Heart left ventricle (tissue), 16 donors: ENCODE results near the gene LYST. TPM values are rescaled to one million over a fixed set of nuclear protein-coding genes. Genes with fewer than 3 reads are reported as not detected.
"Not testable (repeated sequence)": the region's sequence is repeated elsewhere in the genome, so short reads cannot be mapped to it uniquely, and the experiment has no call there.

Experiments used
- ATAC-seq, 4 donors: fragments of 200-7000 bp; cut with Tn5 transposase; one replicate each; pipeline ENCODE4 v1.9.1; 2020 to 2022; ENCODE audit warnings: moderate library complexity in 4 of 4, mild to moderate bottlenecking in 3 of 4, moderate number of reproducible peaks in 1 of 4
- DNase-seq, 5 donors: peaks; one replicate each; pipeline ENCODE4 v3.0.0-alpha.2; 2020
- H3K27ac ChIP-seq, 12 donors: fragments of 200-600 bp; sonication (generic) in 4 of 12; one replicate each; pipeline versions ENCODE4 v1.5.0 to v1.8.0; 2016 to 2022; ENCODE audit warnings: mild to moderate bottlenecking in 2 of 12
- H3K27me3 ChIP-seq, 9 donors: fragments of 200-600 bp; sonication (generic) in 2 of 9; one replicate each; pipeline versions ENCODE4 v1.5.1 to v1.8.0; 2016 to 2022; ENCODE audit warnings: mild to moderate bottlenecking in 3 of 9
- H3K36me3 ChIP-seq, 9 donors: fragments of 200-600 bp; sonication (generic) in 2 of 9; one replicate each; pipeline versions ENCODE4 v1.5.0 to v1.8.0; 2018 to 2022; ENCODE audit warnings: mild to moderate bottlenecking in 2 of 9
- H3K4me1 ChIP-seq, 12 donors: fragments of 200-600 bp; sonication (generic) in 4 of 12; one replicate each; pipeline versions ENCODE4 v1.5.0 to v1.8.0; 2016 to 2022; ENCODE audit warnings: mild to moderate bottlenecking in 3 of 12
- H3K4me3 ChIP-seq, 12 donors: fragments of 200-600 bp; sonication (generic) in 4 of 12; one replicate each; pipeline versions ENCODE4 v1.5.0 to v1.8.0; 2017 to 2022; ENCODE audit warnings: mild to moderate bottlenecking in 9 of 12, moderate library complexity in 4 of 12
- H3K9me3 ChIP-seq, 12 donors: fragments of 200-600 bp; sonication (generic) in 4 of 12; one replicate each; pipeline versions ENCODE4 v1.5.0 to v1.8.0; 2016 to 2022; ENCODE audit warnings: mild to moderate bottlenecking in 1 of 12
- CTCF ChIP-seq, 12 donors: fragments of 200-600 bp; sonication (generic) in 4 of 12; IDR thresholded peaks; one replicate each; pipeline versions ENCODE4 v1.5.0 to v1.8.0; 2018 to 2022; ENCODE audit warnings: antibody characterized with exemption in 12 of 12, mild to moderate bottlenecking in 5 of 12
- POLR2A ChIP-seq, 2 donors: fragments of 450-650 bp; IDR thresholded peaks; one replicate each; pipeline ENCODE4 v1.6.1; 2017; ENCODE audit warnings: antibody characterized with exemption in 2 of 2, mild to moderate bottlenecking in 2 of 2, moderate library complexity in 2 of 2
- WGBS, 4 donors: extraction: QIAGEN DNeasy Blood & Tissue Kit in 2 of 4; methylation state at CpG; one replicate each; pipeline versions ENCODE4 v1.1.5 to v1.1.7; 2013 to 2018; 5-methylcytosine and 5-hydroxymethylcytosine counted together
- intact Hi-C, 10 donors: fragments of 100-400 bp; cut with DNase I; formaldehyde crosslinking; loops; one replicate each; pipeline versions ENCODE4 v1.11.1 to v1.14.2; 2022
- polyA plus RNA-seq, 2 donors: library from polyadenylated mRNA; stranded (reverse); fragments of 200-250 nt; gene quantifications; one replicate each; pipeline ENCODE4 v1.2.3, GENCODE V29; 2013
- total RNA-seq, 9 donors: library from RNA; depleted of rRNA in 2 of 9; stranded (reverse); fragments of >200 nt in 2 of 9; fragmentation: NEBNext Ultra II Directional in 3 of 9; extraction: Animal tissue kit (Norgen Biotek cat#: 25700) in 3 of 9; gene quantifications; one replicate each; pipeline versions ENCODE4 v1.1.0 to v1.2.4, GENCODE V29; 2016 to 2023
- donor health status: ischemic (EF 13 %, LVEDD 7.1; RV severe dilation, severe dysfunction).
- donor health status: healthy with polysubstance abuse.
- donor health status: DM: no; HTN: yes; CAD: no.
- donor health status: DM: no; HTN: no; CAD: no.
- donor health status: ischemic (EF 25% LVEDD 6.9; RV normal size, moderate dysfunction).
- donor health status: ischemic (EF 25% LVEDD 5.7; RV mildly dilated, moderate dysfunction).
- donor health status: healthy.
- donor health status: DM: yes; HTN: yes; CAD: no.
- donor health status: ischemic (EF 35%, LVEDD 5.7; RV mildly dilated, moderate dysfunction).
- donor health status: nonischemic (EF 11% LVEDD 7.7; RV severe dilation, severe dysfunction).
- donor health status: DM: yes; HTN: yes; CAD: no.
- donor health status: PGD.
- donor health status: ischemic (EF 29% LVEDD 5.4; RV normal size, mild dysfunction).
- donor health status: nonischemic (EF 23%, LVEDD 6.1; RV moderate dilation, normal function).

Gene LYST
- total and polyA plus RNA-seq, 11 donors = 3.4 to 22.5 (median 11.2) TPM

DNA sequence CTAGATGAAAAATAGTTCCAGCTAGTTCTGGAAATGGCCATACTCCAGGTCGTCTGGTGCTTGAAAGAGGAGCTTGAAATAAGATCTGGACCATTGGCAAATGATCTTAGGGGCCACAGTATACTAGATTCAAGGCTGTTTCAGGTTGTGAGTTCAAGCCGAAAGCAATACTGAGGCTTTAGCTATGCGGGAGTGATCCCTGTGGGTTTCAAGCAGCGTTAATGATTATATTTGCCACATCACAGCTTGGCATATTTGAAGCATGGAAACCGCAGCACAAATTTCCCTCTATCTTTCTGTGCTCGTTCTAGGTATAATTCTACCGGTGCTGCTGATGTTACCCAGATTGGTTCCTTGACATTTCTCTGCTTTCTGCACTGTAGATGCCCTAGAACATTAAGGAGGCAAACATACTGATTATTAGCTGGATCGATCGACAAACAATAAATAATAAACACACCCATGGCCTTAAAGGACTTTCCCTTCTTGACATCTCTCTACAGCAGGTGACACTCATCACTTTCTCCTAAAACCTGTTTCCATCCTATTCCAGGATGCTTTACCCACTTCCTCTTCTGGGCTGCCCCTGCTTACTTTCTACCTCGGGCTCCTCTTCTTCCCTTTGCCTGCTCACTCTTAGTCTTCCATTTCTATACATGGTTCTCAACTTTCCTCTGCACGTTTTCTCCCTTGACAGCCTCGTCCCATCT, 40.6 kb upstream of the LYST start:
- Histone ChIP-seq H3K27ac (no peak overlapping the region), H3K27me3 (no peaks in the 10 kb centered on the region), H3K9me3 (no peaks in the 10 kb centered on the region), H3K4me1 (peaks cover 0 to 24% (median 0%) of the 10 kb centered on the region in 12 donors), H3K36me3 (no peaks in the 10 kb centered on the region), H3K4me3 (no peak overlapping the region)
- ATAC-seq (no peak), DNase-seq (no peak)
- WGBS, 4 donors = 81 to 83% (median 82%) methylated on average over 12 of the region's 12 CpGs
- intact Hi-C loops = no loop called here
- TF ChIP-seq CTCF (IDR thresholded peaks at IDR 0.05) (no peak), POLR2A (IDR thresholded peaks at IDR 0.05) (no peak)

DNA sequence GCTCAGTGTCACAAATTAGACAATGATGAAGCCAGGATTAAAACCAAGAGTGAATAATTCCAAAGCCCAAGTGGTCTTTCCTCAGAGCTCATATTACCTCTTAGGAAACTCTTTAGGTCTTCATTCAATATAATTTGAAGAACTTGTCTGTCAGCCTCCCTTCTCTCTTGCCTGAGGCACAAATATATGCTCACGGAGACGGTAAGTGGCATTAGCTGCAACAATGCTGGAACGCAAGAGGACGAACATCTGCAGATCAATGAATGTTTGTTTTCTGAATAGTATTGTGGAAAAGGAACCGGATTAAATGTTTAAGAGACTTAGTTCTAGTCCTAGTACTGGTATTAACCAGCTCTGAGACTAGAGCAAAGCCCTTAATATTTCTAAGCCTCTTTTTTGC, 39.7 kb upstream of the LYST start:
- 94 to 96% (median 95%) methylated on average over 5 of the region's 5 CpGs for WGBS, 4 donors
- DNase-seq = no peak
- no peak for ATAC-seq
- H3K27me3 ChIP-seq = no peaks in the 10 kb centered on the region
- intact Hi-C loops = no loop called here
- no peak for TF ChIP-seq POLR2A (IDR thresholded peaks at IDR 0.05)
- H3K36me3 ChIP-seq = no peaks in the 10 kb centered on the region
- H3K9me3 ChIP-seq = no peaks in the 10 kb centered on the region
- H3K4me3 ChIP-seq = no peak overlapping the region
- H3K27ac ChIP-seq = no peak overlapping the region
- H3K4me1 ChIP-seq = peaks cover 0 to 24% (median 0%) of the 10 kb centered on the region in 12 donors

- H3K36me3 ChIP-seq, H3K27me3 ChIP-seq, H3K4me3 ChIP-seq, H3K27ac ChIP-seq, intact Hi-C loops, ATAC-seq, DNase-seq, H3K9me3 ChIP-seq: not testable (repeated sequence)
- H3K4me1 ChIP-seq = peaks cover 0 to 13% (median 0%) of the 10 kb centered on the region in 12 donors
- WGBS, 4 donors = 74 to 99% (median 90%) methylated on average over 2 of the region's 2 CpGs
Measured at GRCh38 chr1:235903809-235904208, 37.1 kb upstream of the LYST start.

GRCh38 chr1:235902677-235903542, 36.2 kb upstream of the LYST start:
- H3K36me3 ChIP-seq = no peaks in the 10 kb centered on the region
- WGBS, 4 donors = 69 to 82% (median 72%) methylated on average over 7 of the region's 7 CpGs
- DNase-seq (no peak), ATAC-seq (peak in 1 of 4 donors; percentile 42)
- H3K4me3 ChIP-seq = no peak overlapping the region
- H3K4me1 ChIP-seq = peaks cover 0 to 8% (median 0%) of the 10 kb centered on the region in 12 donors
- no peak overlapping the region for H3K27ac ChIP-seq
- TF ChIP-seq POLR2A (IDR thresholded peaks at IDR 0.05) (no peak), CTCF (IDR thresholded peaks at IDR 0.05) (no peak)
- H3K27me3 ChIP-seq = no peaks in the 10 kb centered on the region
- intact Hi-C loops = no loop called here
- no peaks in the 10 kb centered on the region for H3K9me3 ChIP-seq

DNA sequence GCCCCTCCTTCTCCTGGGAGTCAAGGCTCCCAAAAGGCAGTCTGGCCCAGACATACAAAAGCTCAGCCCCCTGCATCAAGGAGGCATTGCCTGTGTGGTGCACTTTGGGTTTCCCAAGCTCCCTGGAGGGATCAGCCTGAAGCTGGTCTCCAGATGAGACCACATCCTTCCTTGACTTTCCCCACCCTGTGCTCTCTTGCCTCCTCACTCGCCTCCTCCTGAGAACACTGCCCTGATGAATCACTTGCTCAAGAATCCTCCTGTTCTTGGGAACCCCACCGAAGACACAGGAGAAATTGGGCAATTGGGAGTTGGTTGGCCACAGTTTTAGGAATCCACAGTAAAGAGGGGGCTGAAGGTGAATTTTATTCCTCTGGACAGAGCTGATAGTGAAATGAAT, 34.8 kb upstream of the LYST start:
- WGBS, 4 donors = 70 to 88% (median 81%) methylated on average over 2 of the region's 2 CpGs
- no peaks in the 10 kb centered on the region for H3K9me3 ChIP-seq
- no peaks in the 10 kb centered on the region for H3K36me3 ChIP-seq
- H3K27me3 ChIP-seq = no peaks in the 10 kb centered on the region
- no peak for TF ChIP-seq POLR2A (IDR thresholded peaks at IDR 0.05)
- no peak for TF ChIP-seq CTCF (IDR thresholded peaks at IDR 0.05)
- ATAC-seq (no peak), DNase-seq (no peak)
- peaks cover 0 to 8% (median 0%) of the 10 kb centered on the region in 12 donors for H3K4me1 ChIP-seq
- intact Hi-C loops = no loop called here
- no peak overlapping the region for H3K27ac ChIP-seq
- H3K4me3 ChIP-seq = no peak overlapping the region
